ENCODE measurements around the gene LCN10.
A peak's percentile ranks its signal among the peaks of the same experiment; 100 is the strongest.

Gene LCN10

GRCh38 chr9:136694163-136694871, 48.4 kb downstream of the LCN10 start:
- ATAC-seq, result peak; percentile 85
- TF ChIP-seq TCF4 (CRISPR knock-in tag; IDR thresholded peaks at IDR 0.05; ENCODE audit: borderline replicate concordance) (no peak), TOX (CRISPR knock-in tag; IDR thresholded peaks at IDR 0.05; ENCODE audit: borderline replicate concordance) (no peak), GLIS3 (CRISPR knock-in tag; IDR thresholded peaks at IDR 0.05) (no peak), BACH2 (CRISPR knock-in tag; IDR thresholded peaks at IDR 0.05; ENCODE audit: borderline replicate concordance) (no peak), ZFP3 (CRISPR knock-in tag; IDR thresholded peaks at IDR 0.05) (no peak), ARNTL (CRISPR knock-in tag; IDR thresholded peaks at IDR 0.05; ENCODE audit: borderline replicate concordance, low read depth) (no peak), CSDC2 (CRISPR knock-in tag; IDR thresholded peaks at IDR 0.05) (no peak), OSR1 (CRISPR knock-in tag; IDR thresholded peaks at IDR 0.05) (no peak)
- TF ChIP-seq, protein P1, sequence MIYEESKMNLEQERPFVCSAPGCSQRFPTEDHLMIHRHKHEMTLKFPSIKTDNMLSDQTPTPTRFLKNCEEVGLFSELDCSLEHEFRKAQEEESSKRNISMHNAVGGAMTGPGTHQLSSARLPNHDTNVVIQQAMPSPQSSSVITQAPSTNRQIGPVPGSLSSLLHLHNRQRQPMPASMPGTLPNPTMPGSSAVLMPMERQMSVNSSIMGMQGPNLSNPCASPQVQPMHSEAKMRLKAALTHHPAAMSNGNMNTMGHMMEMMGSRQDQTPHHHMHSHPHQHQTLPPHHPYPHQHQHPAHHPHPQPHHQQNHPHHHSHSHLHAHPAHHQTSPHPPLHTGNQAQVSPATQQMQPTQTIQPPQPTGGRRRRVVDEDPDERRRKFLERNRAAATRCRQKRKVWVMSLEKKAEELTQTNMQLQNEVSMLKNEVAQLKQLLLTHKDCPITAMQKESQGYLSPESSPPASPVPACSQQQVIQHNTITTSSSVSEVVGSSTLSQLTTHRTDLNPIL (CRISPR knock-in tag; IDR thresholded peaks at IDR 0.05; ENCODE audit: low read depth), result no peak
- TF ChIP-seq, protein P2, sequence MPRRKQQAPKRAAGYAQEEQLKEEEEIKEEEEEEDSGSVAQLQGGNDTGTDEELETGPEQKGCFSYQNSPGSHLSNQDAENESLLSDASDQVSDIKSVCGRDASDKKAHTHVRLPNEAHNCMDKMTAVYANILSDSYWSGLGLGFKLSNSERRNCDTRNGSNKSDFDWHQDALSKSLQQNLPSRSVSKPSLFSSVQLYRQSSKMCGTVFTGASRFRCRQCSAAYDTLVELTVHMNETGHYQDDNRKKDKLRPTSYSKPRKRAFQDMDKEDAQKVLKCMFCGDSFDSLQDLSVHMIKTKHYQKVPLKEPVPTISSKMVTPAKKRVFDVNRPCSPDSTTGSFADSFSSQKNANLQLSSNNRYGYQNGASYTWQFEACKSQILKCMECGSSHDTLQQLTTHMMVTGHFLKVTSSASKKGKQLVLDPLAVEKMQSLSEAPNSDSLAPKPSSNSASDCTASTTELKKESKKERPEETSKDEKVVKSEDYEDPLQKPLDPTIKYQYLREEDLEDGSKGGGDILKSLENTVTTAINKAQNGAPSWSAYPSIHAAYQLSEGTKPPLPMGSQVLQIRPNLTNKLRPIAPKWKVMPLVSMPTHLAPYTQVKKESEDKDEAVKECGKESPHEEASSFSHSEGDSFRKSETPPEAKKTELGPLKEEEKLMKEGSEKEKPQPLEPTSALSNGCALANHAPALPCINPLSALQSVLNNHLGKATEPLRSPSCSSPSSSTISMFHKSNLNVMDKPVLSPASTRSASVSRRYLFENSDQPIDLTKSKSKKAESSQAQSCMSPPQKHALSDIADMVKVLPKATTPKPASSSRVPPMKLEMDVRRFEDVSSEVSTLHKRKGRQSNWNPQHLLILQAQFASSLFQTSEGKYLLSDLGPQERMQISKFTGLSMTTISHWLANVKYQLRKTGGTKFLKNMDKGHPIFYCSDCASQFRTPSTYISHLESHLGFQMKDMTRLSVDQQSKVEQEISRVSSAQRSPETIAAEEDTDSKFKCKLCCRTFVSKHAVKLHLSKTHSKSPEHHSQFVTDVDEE (CRISPR knock-in tag; IDR thresholded peaks at IDR 0.05), result no peak
- TF ChIP-seq, protein P3, sequence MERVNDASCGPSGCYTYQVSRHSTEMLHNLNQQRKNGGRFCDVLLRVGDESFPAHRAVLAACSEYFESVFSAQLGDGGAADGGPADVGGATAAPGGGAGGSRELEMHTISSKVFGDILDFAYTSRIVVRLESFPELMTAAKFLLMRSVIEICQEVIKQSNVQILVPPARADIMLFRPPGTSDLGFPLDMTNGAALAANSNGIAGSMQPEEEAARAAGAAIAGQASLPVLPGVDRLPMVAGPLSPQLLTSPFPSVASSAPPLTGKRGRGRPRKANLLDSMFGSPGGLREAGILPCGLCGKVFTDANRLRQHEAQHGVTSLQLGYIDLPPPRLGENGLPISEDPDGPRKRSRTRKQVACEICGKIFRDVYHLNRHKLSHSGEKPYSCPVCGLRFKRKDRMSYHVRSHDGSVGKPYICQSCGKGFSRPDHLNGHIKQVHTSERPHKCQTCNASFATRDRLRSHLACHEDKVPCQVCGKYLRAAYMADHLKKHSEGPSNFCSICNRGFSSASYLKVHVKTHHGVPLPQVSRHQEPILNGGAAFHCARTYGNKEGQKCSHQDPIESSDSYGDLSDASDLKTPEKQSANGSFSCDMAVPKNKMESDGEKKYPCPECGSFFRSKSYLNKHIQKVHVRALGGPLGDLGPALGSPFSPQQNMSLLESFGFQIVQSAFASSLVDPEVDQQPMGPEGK (CRISPR knock-in tag; IDR thresholded peaks at IDR 0.05; ENCODE audit: borderline replicate concordance), result no peak

GRCh38 chr9:136693490-136694162, 49.1 kb downstream of the LCN10 start:
- TF ChIP-seq ZNF565 (CRISPR knock-in tag; conservative IDR thresholded peaks at IDR 0.05; ENCODE audit: low read depth), result no peak
- no peak for TF ChIP-seq SNAI2 (CRISPR knock-in tag; IDR thresholded peaks at IDR 0.05)
- TF ChIP-seq, protein P2 (CRISPR knock-in tag; IDR thresholded peaks at IDR 0.05), result no peak
- TF ChIP-seq, protein P3 (CRISPR knock-in tag; IDR thresholded peaks at IDR 0.05; ENCODE audit: borderline replicate concordance), result no peak
- no peak for TF ChIP-seq ZNF70 (CRISPR knock-in tag; IDR thresholded peaks at IDR 0.05)
- TF ChIP-seq GLIS3 (CRISPR knock-in tag; IDR thresholded peaks at IDR 0.05), result no peak
- no peak for TF ChIP-seq OSR1 (CRISPR knock-in tag; IDR thresholded peaks at IDR 0.05)

DNA sequence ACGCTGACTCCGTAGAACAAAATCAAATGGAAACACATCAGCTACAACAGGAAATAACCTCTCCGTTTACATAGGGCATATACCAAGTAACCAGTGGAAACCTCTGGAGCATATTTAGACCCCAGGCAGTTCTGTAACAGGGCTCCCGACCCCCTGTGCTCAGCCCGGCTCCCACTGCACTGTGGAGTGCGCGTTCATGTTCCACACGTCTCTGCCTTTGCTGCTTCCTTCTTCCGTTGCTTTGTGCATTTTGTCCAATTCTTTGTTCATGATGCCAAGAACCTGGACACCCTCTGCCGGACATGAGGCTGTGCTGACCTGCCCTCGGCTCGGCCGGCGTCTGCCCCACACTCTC, 49.6 kb downstream of the LCN10 start:
- ATAC-seq, result no peak
- TF ChIP-seq ISL1 (CRISPR knock-in tag; IDR thresholded peaks at IDR 0.05) (no peak), ARNTL (CRISPR knock-in tag; IDR thresholded peaks at IDR 0.05; ENCODE audit: borderline replicate concordance, low read depth) (no peak), CSRNP3 (CRISPR knock-in tag; IDR thresholded peaks at IDR 0.05) (no peak), TCF4 (CRISPR knock-in tag; IDR thresholded peaks at IDR 0.05; ENCODE audit: borderline replicate concordance) (no peak), SNAI2 (CRISPR knock-in tag; IDR thresholded peaks at IDR 0.05) (no peak), CSDC2 (CRISPR knock-in tag; IDR thresholded peaks at IDR 0.05) (no peak)
- TF ChIP-seq, protein P1 (CRISPR knock-in tag; IDR thresholded peaks at IDR 0.05; ENCODE audit: low read depth), result no peak
- TF ChIP-seq, protein P2 (CRISPR knock-in tag; IDR thresholded peaks at IDR 0.05), result no peak

More at GRCh38 chr9:136693490-136694162, 49.1 kb downstream of the LCN10 start:
- ATAC-seq, result peak; percentile 15; the same call in 1 of the 3 replicates
